Upper lobe of left lung (tissue), 4 donors: ENCODE data around the gene OPRD1.

Experiments
- CTCF ChIP-seq, 6 experiments: fragments of 450-650 bp in 4 of 6; fragments of 200-600 bp in 2 of 6; sonication (generic) in 2 of 6; IDR thresholded peaks; one replicate each; pipeline ENCODE4 v1.5.1; 2016 to 2019; ENCODE audit warnings: antibody characterized with exemption in 6 of 6
- POLR2A ChIP-seq, 4 donors: fragments of 450-650 bp; IDR thresholded peaks; one replicate each; pipeline ENCODE4 v1.5.1; 2016 to 2017; ENCODE audit warnings: antibody characterized with exemption in 4 of 4, mild to moderate bottlenecking in 2 of 4
- POLR2AphosphoS5 ChIP-seq, 2 donors: sonication (generic); formaldehyde crosslinking; IDR thresholded peaks; one replicate each; pipeline ENCODE4 v1.5.1; 2017; ENCODE audit warnings: antibody characterized with exemption in 2 of 2

GRCh38 chr1:28840928-28841544 is 29.1 kb downstream of the OPRD1 start:
- TF ChIP-seq CTCF (IDR thresholded peaks at IDR 0.05) (no peak), POLR2A (IDR thresholded peaks at IDR 0.05) (no peak), POLR2AphosphoS5 (IDR thresholded peaks at IDR 0.05) (no peak)
